ENCODE results near the gene USH2A. TPM values are rescaled to one million over a fixed set of nuclear protein-coding genes. Genes with fewer than 3 reads are reported as not detected.

USH2A gene
- polyA plus RNA-seq, 3 donors = not detected

DNA sequence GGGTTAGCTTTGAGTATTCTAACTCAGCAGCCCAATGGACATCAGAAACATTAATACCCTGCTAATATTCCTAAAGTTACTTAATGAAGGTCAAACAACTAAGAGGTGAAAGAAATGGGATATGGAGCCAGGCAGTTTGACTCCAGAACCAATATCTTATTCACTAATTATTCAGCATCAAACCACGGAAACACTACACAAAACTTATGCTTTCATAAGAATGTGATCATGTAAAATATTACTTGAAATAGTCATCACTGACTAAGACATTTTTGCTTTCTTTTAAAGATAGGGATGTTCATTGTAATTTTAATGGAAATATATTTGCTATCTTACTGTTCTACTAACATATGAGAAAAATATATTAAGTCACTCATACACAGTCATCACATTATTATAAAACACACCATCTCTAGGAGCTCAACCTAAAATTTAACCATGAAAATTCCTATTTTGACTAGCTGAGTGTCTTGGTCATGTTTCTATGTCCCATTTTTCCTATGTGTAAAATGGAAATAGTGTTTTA, 615.3 kb downstream of the USH2A start:
- no peak overlapping the region for H3K27ac ChIP-seq (ENCODE audit: low read depth in 1 of 2, low read length in 2 of 2)
- no peaks in the 10 kb centered on the region for H4K20me1 ChIP-seq (ENCODE audit: insufficient read depth, low read length)
- WGBS (ENCODE audit: insufficient coverage) = no CpG with 5 or more reads among the region's 1 CpG
- no peaks in the 10 kb centered on the region for H3K79me2 ChIP-seq (ENCODE audit: insufficient read depth, low read length)
- no peaks in the 10 kb centered on the region for H3K36me3 ChIP-seq (replicated peaks in 1 of 2; ENCODE audit: control insufficient read depth in 1 of 2, insufficient read depth in 2 of 2, low read length in 2 of 2)
- Mint-ChIP-seq H3K4me3 (no peak overlapping the region), H3K27ac (no peak overlapping the region), H3K27me3 (ENCODE audit: low read depth in 3 of 3) (no peaks in the 10 kb centered on the region), H3K4me1 (no peaks in the 10 kb centered on the region), H3K9me3 (peaks cover 5 to 12% (median 9%) of the 10 kb centered on the region in 7 donors), H3K36me3 (no peaks in the 10 kb centered on the region)
- TF ChIP-seq CTCF (IDR thresholded peaks at IDR 0.05) = no peak
- no peak for DNase-seq
- H3K9ac ChIP-seq (ENCODE audit: insufficient read depth, low read length, poor library complexity, severe bottlenecking) = no peak overlapping the region
- intact Hi-C loops (cut with micrococcal nuclease) = no loop called here
- H3K4me2 ChIP-seq (replicated peaks; ENCODE audit: extremely low read depth, low read length, poor library complexity, severe bottlenecking) = no peak overlapping the region
- H3K27me3 ChIP-seq (ENCODE audit: control insufficient read depth in 2 of 2, insufficient read depth in 2 of 2, low read length in 2 of 2) = no peaks in the 10 kb centered on the region
- H3K4me3 ChIP-seq (replicated peaks in 1 of 3; ENCODE audit: low read depth in 2 of 3, low read length in 3 of 3) = no peak overlapping the region
- H2AFZ ChIP-seq (ENCODE audit: insufficient read depth, low read depth, low read length, poor library complexity, severe bottlenecking) = no peak overlapping the region
- peaks cover 10 to 18% of the 10 kb centered on the region in 2 donors for H3K9me3 ChIP-seq (replicated peaks in 1 of 2; ENCODE audit: control insufficient read depth in 1 of 2, insufficient read depth in 1 of 2, low read length in 2 of 2)
- H3K4me1 ChIP-seq (ENCODE audit: control insufficient read depth in 1 of 2, insufficient read depth in 2 of 2, low read length in 2 of 2) = no peaks in the 10 kb centered on the region

GRCh38 chr1:215807218-215807617, 616.0 kb downstream of the USH2A start:
- Histone ChIP-seq H3K9me3 (replicated peaks in 1 of 2; ENCODE audit: control insufficient read depth in 1 of 2, insufficient read depth in 1 of 2, low read length in 2 of 2) (peaks cover 10% of the 10 kb centered on the region in 2 donors), H3K4me1 (ENCODE audit: control insufficient read depth in 1 of 2, insufficient read depth in 2 of 2, low read length in 2 of 2) (no peaks in the 10 kb centered on the region), H4K20me1 (ENCODE audit: insufficient read depth, low read length) (no peaks in the 10 kb centered on the region), H3K4me2 (replicated peaks; ENCODE audit: extremely low read depth, low read length, poor library complexity, severe bottlenecking) (no peak overlapping the region), H2AFZ (ENCODE audit: insufficient read depth, low read depth, low read length, poor library complexity, severe bottlenecking) (no peak overlapping the region), H3K36me3 (replicated peaks in 1 of 2; ENCODE audit: control insufficient read depth in 1 of 2, insufficient read depth in 2 of 2, low read length in 2 of 2) (no peaks in the 10 kb centered on the region), H3K27me3 (ENCODE audit: control insufficient read depth in 2 of 2, insufficient read depth in 2 of 2, low read length in 2 of 2) (no peaks in the 10 kb centered on the region), H3K4me3 (replicated peaks in 1 of 3; ENCODE audit: low read depth in 2 of 3, low read length in 3 of 3) (no peak overlapping the region), H3K9ac (ENCODE audit: insufficient read depth, low read length, poor library complexity, severe bottlenecking) (no peak overlapping the region), H3K27ac (ENCODE audit: low read depth in 1 of 2, low read length in 2 of 2) (no peak overlapping the region), H3K79me2 (ENCODE audit: insufficient read depth, low read length) (no peaks in the 10 kb centered on the region)
- H3K27ac Mint-ChIP-seq = no peak overlapping the region
- H3K36me3 Mint-ChIP-seq = no peaks in the 10 kb centered on the region
- no peak for DNase-seq
- H3K4me3 Mint-ChIP-seq = no peak overlapping the region
- intact Hi-C loops (cut with micrococcal nuclease) = no loop called here
- no CpG with 5 or more reads among the region's 4 CpGs for WGBS (ENCODE audit: insufficient coverage)
- peaks cover 5 to 12% (median 7%) of the 10 kb centered on the region in 7 donors for H3K9me3 Mint-ChIP-seq
- TF ChIP-seq CTCF (IDR thresholded peaks at IDR 0.05) = no peak
- H3K4me1 Mint-ChIP-seq = no peaks in the 10 kb centered on the region
- H3K27me3 Mint-ChIP-seq (ENCODE audit: low read depth in 3 of 3) = no peaks in the 10 kb centered on the region
